Regular cardiac myocyte (primary cell): ENCODE results near the gene ZBTB38. TPM values are rescaled to one million over a fixed set of nuclear protein-coding genes. Genes with fewer than 3 reads are reported as not detected.

Experiments
- total RNA-seq: library from RNA; depleted of rRNA; stranded (reverse); fragments of >200 nt; gene quantifications from 2 replicates; pipeline ENCODE4 v1.2.3, GENCODE V29; 2014

ZBTB38 gene, protein sequence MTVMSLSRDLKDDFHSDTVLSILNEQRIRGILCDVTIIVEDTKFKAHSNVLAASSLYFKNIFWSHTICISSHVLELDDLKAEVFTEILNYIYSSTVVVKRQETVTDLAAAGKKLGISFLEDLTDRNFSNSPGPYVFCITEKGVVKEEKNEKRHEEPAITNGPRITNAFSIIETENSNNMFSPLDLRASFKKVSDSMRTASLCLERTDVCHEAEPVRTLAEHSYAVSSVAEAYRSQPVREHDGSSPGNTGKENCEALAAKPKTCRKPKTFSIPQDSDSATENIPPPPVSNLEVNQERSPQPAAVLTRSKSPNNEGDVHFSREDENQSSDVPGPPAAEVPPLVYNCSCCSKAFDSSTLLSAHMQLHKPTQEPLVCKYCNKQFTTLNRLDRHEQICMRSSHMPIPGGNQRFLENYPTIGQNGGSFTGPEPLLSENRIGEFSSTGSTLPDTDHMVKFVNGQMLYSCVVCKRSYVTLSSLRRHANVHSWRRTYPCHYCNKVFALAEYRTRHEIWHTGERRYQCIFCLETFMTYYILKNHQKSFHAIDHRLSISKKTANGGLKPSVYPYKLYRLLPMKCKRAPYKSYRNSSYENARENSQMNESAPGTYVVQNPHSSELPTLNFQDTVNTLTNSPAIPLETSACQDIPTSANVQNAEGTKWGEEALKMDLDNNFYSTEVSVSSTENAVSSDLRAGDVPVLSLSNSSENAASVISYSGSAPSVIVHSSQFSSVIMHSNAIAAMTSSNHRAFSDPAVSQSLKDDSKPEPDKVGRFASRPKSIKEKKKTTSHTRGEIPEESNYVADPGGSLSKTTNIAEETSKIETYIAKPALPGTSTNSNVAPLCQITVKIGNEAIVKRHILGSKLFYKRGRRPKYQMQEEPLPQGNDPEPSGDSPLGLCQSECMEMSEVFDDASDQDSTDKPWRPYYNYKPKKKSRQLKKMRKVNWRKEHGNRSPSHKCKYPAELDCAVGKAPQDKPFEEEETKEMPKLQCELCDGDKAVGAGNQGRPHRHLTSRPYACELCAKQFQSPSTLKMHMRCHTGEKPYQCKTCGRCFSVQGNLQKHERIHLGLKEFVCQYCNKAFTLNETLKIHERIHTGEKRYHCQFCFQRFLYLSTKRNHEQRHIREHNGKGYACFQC (N-terminal part only)
- total RNA-seq = 173 and 210 TPM in 2 replicates

DNA sequence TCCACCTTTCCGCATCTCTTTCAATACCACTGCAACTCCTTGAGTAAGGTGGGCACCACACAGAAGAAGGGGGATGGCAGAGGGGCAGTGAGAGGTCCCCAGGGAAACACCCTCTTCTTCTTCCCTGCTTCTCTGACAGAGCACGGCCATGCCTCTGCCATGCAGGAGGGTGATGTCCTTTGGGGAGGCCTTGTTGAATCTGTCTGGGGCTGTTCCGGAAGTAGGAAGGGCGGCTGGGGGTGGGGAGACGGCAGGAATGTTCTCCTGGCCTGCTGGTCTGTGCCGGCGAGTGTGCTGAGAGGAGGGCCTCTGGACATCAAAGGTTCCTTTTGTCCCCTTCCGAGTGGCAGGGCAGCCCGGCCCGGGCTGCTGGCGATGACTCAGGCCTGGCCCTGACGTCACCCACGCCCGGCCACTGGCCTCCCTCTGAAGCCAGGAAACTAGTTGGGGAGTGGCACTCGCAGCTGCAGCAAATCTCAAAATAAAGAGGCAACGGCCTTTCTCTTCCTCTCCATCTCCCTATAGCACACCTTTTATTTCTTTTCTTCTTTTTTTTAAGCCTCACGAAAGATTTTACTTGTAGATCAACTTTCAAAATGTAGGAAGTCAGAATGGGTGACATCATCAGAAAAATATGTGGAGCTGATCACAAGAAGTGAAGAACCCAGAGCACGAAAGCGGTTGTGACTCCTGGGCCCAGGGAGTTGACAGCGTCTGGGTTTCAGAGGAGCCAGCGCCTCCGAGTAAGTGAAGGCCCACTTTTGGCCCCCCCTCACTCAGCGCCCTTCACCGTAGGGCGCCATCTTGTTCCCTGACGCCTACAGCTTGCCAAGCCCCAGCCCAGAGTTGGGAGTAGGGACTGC lies at the start of gene ZBTB38:
ZBTB38 (plus strand) TSS at position 443 of the 863 bp plus-strand sequence. CDS start 73,885 bp downstream, outside the sequence.

Other genes starting within 250 kb of the ZBTB38 start
- gene PXYLP1, start 136.7 kb upstream of the ZBTB38 start, total RNA-seq = 3.3 and 11.8 TPM in 2 replicates
- 23.4 and 39.2 TPM in 2 replicates for gene RASA2, start 118.5 kb downstream of the ZBTB38 start, total RNA-seq